Mucosa of descending colon (tissue), 3 donors: ENCODE measurements around the gene PLCB3. TPM values are rescaled to one million over a fixed set of nuclear protein-coding genes. Genes with fewer than 3 reads are reported as not detected.

Experiments used
- ATAC-seq: fragments of 200-7000 bp; cut with Tn5 transposase; one replicate; pipeline ENCODE4 v1.9.1; 2020; ENCODE audit warnings: mild to moderate bottlenecking, moderate library complexity
- DNase-seq, 3 donors: peaks; one replicate each; pipeline ENCODE4 v3.0.0-alpha.2; 2020
- H3K36me3 ChIP-seq: fragments of 200-600 bp; one replicate; pipeline ENCODE4 v1.8.0; 2021; ENCODE audit warnings: low read depth, mild to moderate bottlenecking
- H3K4me1 ChIP-seq: fragments of 200-600 bp; one replicate; pipeline ENCODE4 v1.8.0; 2021; ENCODE audit warnings: low read depth, mild to moderate bottlenecking
- H3K4me3 ChIP-seq: fragments of 200-600 bp; one replicate; pipeline ENCODE4 v1.8.0; 2021; ENCODE audit warnings: mild to moderate bottlenecking
- H3K9me3 ChIP-seq: fragments of 200-600 bp; one replicate; pipeline ENCODE4 v1.8.0; 2021; ENCODE audit warnings: mild to moderate bottlenecking
- intact Hi-C, 2 donors: fragments of 100-400 bp; cut with DNase I in 1 of 2; cut with micrococcal nuclease in 1 of 2; formaldehyde crosslinking; loops; one replicate each; pipeline versions ENCODE4 v1.11.0 to v1.11.1; 2022; cut with DNase I, micrococcal nuclease
- total RNA-seq, 3 donors: library from RNA; stranded (reverse); fragmentation: NEBNext Ultra II Directional in 2 of 3; extraction: Animal tissue kit (Norgen Biotek cat#: 25700) in 2 of 3; gene quantifications; one replicate each; pipeline versions ENCODE4 v1.2.1 to v1.2.4, GENCODE V29; 2021 to 2023
- TF ChIP-seq, protein P1 (sequence below): fragments of 200-600 bp; IDR thresholded peaks from one replicate; pipeline ENCODE4 v1.8.0; 2022; ENCODE audit warnings: antibody characterized with exemption, mild to moderate bottlenecking
- donor health status: DM: no; HTN: no; CAD: no; lungs with moderate emphysema.
- donor health status: DM: no; HTN: no; CAD: no.
- donor health status: DM: no; HTN: yes; CAD: no.

The PLCB3 gene
- total RNA-seq, 3 donors from 2014 or later = 51.1 to 72.1 (median 65.1) TPM

DNA sequence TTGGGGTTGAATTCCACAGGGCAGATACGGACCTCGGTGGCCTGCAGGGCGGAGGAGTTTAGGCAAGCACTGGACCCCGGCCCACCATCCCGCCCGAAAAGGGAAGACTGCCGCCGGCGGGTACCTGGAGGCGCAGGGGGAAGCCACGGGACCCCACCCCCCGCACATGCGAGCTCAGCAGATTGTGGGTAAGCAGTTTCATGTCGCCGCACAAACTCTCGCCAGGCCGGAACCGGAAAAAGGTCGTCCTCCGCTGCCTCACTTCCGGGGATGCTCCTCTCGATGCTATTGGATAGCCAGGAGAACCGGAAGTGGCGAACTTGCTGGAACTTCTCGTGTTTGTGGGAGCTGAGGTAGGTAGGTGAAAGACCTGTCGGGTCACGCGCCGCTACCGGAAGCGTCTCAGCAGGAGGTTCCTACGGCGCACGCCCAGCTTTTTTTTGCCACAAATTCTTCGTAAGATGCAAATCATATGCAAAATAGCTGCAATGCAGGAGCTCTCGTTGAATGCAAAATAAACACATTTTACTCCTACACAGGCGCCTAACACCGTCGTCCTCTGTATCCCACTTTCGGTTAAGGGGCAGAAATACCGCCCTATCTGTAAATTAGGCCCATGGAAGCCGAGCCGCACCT is 66.1 kb downstream of the PLCB3 start, which contains the start of gene TRMT112:
TRMT112 (minus strand) TSS at position 235 of the 636 bp plus-strand sequence; CDS start at position 202, 33 bp downstream.
- H3K36me3 ChIP-seq = peaks cover 6% of the 10 kb centered on the region
- ATAC-seq = peak; percentile 70

DNA sequence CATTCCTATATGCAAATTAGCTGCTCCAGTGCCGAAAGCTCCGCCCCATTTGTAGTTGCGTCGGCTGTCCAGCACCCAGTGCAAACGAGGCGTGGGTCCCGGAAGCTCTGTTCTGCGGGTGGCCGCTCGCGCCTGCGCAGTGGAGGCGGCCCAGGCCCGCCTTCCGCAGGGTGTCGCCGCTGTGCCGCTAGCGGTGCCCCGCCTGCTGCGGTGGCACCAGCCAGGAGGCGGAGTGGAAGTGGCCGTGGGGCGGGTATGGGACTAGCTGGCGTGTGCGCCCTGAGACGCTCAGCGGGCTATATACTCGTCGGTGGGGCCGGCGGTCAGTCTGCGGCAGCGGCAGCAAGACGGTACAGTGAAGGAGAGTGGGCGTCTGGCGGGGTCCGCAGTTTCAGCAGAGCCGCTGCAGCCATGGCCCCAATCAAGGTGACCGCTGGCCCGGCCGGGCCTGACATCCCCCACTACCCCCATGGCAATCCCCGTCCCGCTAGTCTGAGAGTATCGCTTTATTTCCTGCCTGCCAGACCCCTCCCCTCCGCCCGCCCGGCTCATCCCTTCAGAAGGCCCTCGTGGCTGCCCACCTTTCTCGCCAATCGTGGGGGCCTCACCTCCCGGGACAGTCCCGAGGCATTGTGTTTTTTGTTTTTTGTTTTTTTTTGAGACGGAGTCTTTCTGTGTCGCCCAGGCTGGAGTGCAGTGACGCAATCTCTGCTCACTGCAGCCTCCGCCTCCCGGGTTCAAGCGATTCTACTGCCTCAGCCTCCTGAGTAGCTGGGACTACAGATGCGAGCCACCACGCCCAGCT is 66.8 kb downstream of the PLCB3 start, which contains the start of gene PRDX5:
PRDX5 (plus strand) TSS at position 161 of the 805 bp plus-strand sequence; CDS start at position 256, 95 bp downstream.
- peaks cover 32% of the 10 kb centered on the region for H3K4me1 ChIP-seq
- H3K4me3 ChIP-seq = peak within 1 kb of the TSS; percentile 69
- ATAC-seq = peak; percentile 79
- intact Hi-C loops = no loop called here
- peak; percentile 95 to 99 (median 98) for DNase-seq
- peaks cover 6% of the 10 kb centered on the region for H3K36me3 ChIP-seq
- H3K9me3 ChIP-seq = no peaks in the 10 kb centered on the region
- TF ChIP-seq, protein P1, sequence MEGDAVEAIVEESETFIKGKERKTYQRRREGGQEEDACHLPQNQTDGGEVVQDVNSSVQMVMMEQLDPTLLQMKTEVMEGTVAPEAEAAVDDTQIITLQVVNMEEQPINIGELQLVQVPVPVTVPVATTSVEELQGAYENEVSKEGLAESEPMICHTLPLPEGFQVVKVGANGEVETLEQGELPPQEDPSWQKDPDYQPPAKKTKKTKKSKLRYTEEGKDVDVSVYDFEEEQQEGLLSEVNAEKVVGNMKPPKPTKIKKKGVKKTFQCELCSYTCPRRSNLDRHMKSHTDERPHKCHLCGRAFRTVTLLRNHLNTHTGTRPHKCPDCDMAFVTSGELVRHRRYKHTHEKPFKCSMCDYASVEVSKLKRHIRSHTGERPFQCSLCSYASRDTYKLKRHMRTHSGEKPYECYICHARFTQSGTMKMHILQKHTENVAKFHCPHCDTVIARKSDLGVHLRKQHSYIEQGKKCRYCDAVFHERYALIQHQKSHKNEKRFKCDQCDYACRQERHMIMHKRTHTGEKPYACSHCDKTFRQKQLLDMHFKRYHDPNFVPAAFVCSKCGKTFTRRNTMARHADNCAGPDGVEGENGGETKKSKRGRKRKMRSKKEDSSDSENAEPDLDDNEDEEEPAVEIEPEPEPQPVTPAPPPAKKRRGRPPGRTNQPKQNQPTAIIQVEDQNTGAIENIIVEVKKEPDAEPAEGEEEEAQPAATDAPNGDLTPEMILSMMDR = peak; percentile 33

More for the DNA sequence above, 66.1 kb downstream of the PLCB3 start, which contains the start of gene TRMT112:
- TF ChIP-seq, protein P1 = no peak
- DNase-seq = peak; percentile 94 to 98 (median 96)
- Histone ChIP-seq H3K4me3 (peak within 1 kb of the TSS; percentile 69), H3K4me1 (peaks cover 32% of the 10 kb centered on the region), H3K9me3 (no peaks in the 10 kb centered on the region)
- intact Hi-C loops = no loop called here

Other genes with a start within 250 kb of the PLCB3 start
- 1 to 10 TPM in 1 of 3 donors, under 1 TPM in 2; 0.31 to 8.9 (median 0.38) TPM for gene FLRT1, start 215.6 kb upstream of the PLCB3 start, total RNA-seq
- gene MACROD1, start 85.4 kb upstream of the PLCB3 start, total RNA-seq = 10 to 100 TPM; 26.7 to 38.7 (median 38.1) TPM
- 100 to 1,000 TPM in 1 of 3 donors, 10 to 100 TPM in 2; 49.4 to 118 (median 80.3) TPM for gene STIP1, start 65.4 kb upstream of the PLCB3 start, total RNA-seq
- 10 to 100 TPM; 19.7 to 32.7 (median 26.4) TPM for gene FERMT3, start 44.8 kb upstream of the PLCB3 start, total RNA-seq
- 10 to 100 TPM; 50.6 to 55.1 (median 53.1) TPM for gene TRPT1, start 25.3 kb upstream of the PLCB3 start, total RNA-seq
- 100 to 1,000 TPM in 2 of 3 donors, 10 to 100 TPM in 1; 81.6 to 137 (median 119) TPM for gene NUDT22, start 25.3 kb upstream of the PLCB3 start, total RNA-seq
- 10 to 100 TPM; 43.6 to 57.6 (median 50.7) TPM for gene DNAJC4, start 21.0 kb upstream of the PLCB3 start, total RNA-seq
- gene VEGFB, start 16.9 kb upstream of the PLCB3 start, total RNA-seq = 100 to 1,000 TPM in 1 of 3 donors, 10 to 100 TPM in 2; 45.3 to 156 (median 45.6) TPM
- gene FKBP2, start 10.4 kb upstream of the PLCB3 start, total RNA-seq = 10 to 100 TPM; 67.5 to 91.0 (median 75.8) TPM
- 100 to 1,000 TPM in 1 of 3 donors, 10 to 100 TPM in 2; 73.6 to 142 (median 87.5) TPM for gene PPP1R14B, start 4.6 kb upstream of the PLCB3 start, total RNA-seq
- gene BAD, start 33.1 kb downstream of the PLCB3 start, total RNA-seq = 10 to 100 TPM; 56.8 to 90.9 (median 75.4) TPM
- gene GPR137, start 34.3 kb downstream of the PLCB3 start, total RNA-seq = 10 to 100 TPM; 31.2 to 46.7 (median 40.6) TPM
- gene KCNK4, start 39.8 kb downstream of the PLCB3 start, total RNA-seq = not detected
- not detected for gene CATSPERZ, start 48.8 kb downstream of the PLCB3 start, total RNA-seq
- gene ESRRA, start 54.0 kb downstream of the PLCB3 start, total RNA-seq = 100 to 1,000 TPM; 126 to 204 (median 183) TPM
- 100 to 1,000 TPM in 1 of 3 donors, 10 to 100 TPM in 2; 48.5 to 122 (median 63.5) TPM for gene TRMT112, start 66.0 kb downstream of the PLCB3 start, total RNA-seq
- 100 to 1,000 TPM; 159 to 512 (median 353) TPM for gene PRDX5, start 66.6 kb downstream of the PLCB3 start, total RNA-seq
- 10 to 100 TPM; 13.4 to 32.5 (median 28.8) TPM for gene CCDC88B, start 88.7 kb downstream of the PLCB3 start, total RNA-seq
- gene RPS6KA4, start 107.6 kb downstream of the PLCB3 start, total RNA-seq = 10 to 100 TPM; 33.6 to 39.8 (median 36.5) TPM